Transverse colon (tissue), 4 donors: Measurements from ENCODE around the gene CNTN5. TPM values are rescaled to one million over a fixed set of nuclear protein-coding genes. Genes with fewer than 3 reads are reported as not detected.

Experiments
- DNase-seq: peaks from one replicate; pipeline ENCODE4 v3.0.0-alpha.2; 2019
- H3K27ac ChIP-seq, 4 donors: fragments of 200-600 bp; sonication (generic); 2 replicates each; pipeline ENCODE4 v1.5.1; 2016 to 2018; ENCODE audit warnings: inconsistent platforms in 4 of 4
- H3K27me3 ChIP-seq: fragments of 200-600 bp; sonication (generic); 2 replicates; pipeline ENCODE4 v1.5.1; 2017; ENCODE audit warnings: inconsistent platforms
- H3K36me3 ChIP-seq, 4 donors: fragments of 200-600 bp; sonication (generic); 2 replicates each; pipeline ENCODE4 v1.5.1; 2017 to 2019; ENCODE audit warnings: inconsistent platforms in 4 of 4
- H3K4me1 ChIP-seq, 4 donors: fragments of 200-600 bp; sonication (generic); 2 replicates each; pipeline ENCODE4 v1.5.1; 2017 to 2020; ENCODE audit warnings: inconsistent platforms in 4 of 4
- H3K4me3 ChIP-seq, 4 donors: fragments of 200-600 bp; sonication (generic); 1 replicate in 1 of 4; 2 replicates in 3 of 4; pipeline versions ENCODE4 v1.5.1 to v1.6.1; 2017 to 2019; ENCODE audit warnings: inconsistent platforms in 4 of 4
- H3K9me3 ChIP-seq, 2 donors: fragments of 200-600 bp; sonication (generic); 2 replicates each; pipeline ENCODE4 v1.5.1; 2017 to 2019; ENCODE audit warnings: inconsistent platforms in 2 of 2
- CTCF ChIP-seq, 5 experiments: fragments of 200-600 bp in 3 of 5; fragments of 450-650 bp in 2 of 5; sonication (generic) in 3 of 5; IDR thresholded peaks; 1 replicate in 2 of 5; 2 replicates in 3 of 5; pipeline ENCODE4 v1.5.1; 2016 to 2017; ENCODE audit warnings: antibody characterized with exemption in 5 of 5, inconsistent platforms in 3 of 5, mild to moderate bottlenecking in 2 of 5, moderate library complexity in 1 of 5
- EP300 ChIP-seq: sonication (generic); formaldehyde crosslinking; IDR thresholded peaks from one replicate; pipeline ENCODE4 v1.6.1; 2017; ENCODE audit warnings: antibody characterized with exemption, low read depth
- POLR2A ChIP-seq: fragments of 450-650 bp; IDR thresholded peaks from one replicate; pipeline ENCODE4 v1.6.1; 2016; ENCODE audit warnings: antibody characterized with exemption, mild to moderate bottlenecking, moderate library complexity
- POLR2AphosphoS5 ChIP-seq, 3 donors: sonication (generic); formaldehyde crosslinking; IDR thresholded peaks; one replicate each; pipeline ENCODE4 v1.6.1; 2016; ENCODE audit warnings: antibody characterized with exemption in 3 of 3
- WGBS, 2 donors: methylation state at CpG; one replicate each; pipeline ENCODE4 v1.1.5; 2018; ENCODE audit warnings: low coverage in 1 of 2; 5-methylcytosine and 5-hydroxymethylcytosine counted together
- in situ Hi-C, 4 donors: fragments of 200-750 bp; cut with MboI; loops; one replicate each; pipeline versions ENCODE4 v1.15.0 to v1.15.1; 2017; ENCODE audit warnings: low sequenced_read_pairs in 3 of 4, low pct_ligation_motif_present in 1 of 4, low pct_unique_long_range_greater_than_20kb in 1 of 4
- intact Hi-C: fragments of 100-400 bp; cut with DNase I; formaldehyde crosslinking; loops from one replicate; pipeline ENCODE4 v1.15.1; 2023; ENCODE audit warnings: low total_unique reads
- total RNA-seq, 4 donors: library from RNA; depleted of rRNA; stranded (reverse); fragments of >200 nt; gene quantifications; one replicate each; pipeline ENCODE4 v1.1.0, GENCODE V29; 2016

CNTN5 gene
- under 1 TPM in 1 of 4 donors, not detected in 3; 0.14 TPM for total RNA-seq

GRCh38 chr11:99020352-99021225, at the start of gene CNTN5:
CNTN5 (plus strand) TSS chr11:99020949.
- 0 to 9% methylated on average over 2 to 52 of the region's 57 CpGs for WGBS, 2 donors
- H3K27me3 ChIP-seq: peaks cover 45% of the 10 kb centered on the region
- TF ChIP-seq CTCF (IDR thresholded peaks at IDR 0.05) (no peak), POLR2A (no peak), POLR2AphosphoS5 (IDR thresholded peaks at IDR 0.05) (no peak), EP300 (no peak)
- DNase-seq: peak; percentile 13
- peaks cover 0 to 8% (median 1%) of the 10 kb centered on the region in 4 donors for H3K4me1 ChIP-seq
- H3K9me3 ChIP-seq: no peaks in the 10 kb centered on the region
- H3K36me3 ChIP-seq: no peaks in the 10 kb centered on the region
- intact Hi-C loops (no loop called here), in situ Hi-C loops (no loop called here)
- H3K4me3 ChIP-seq: peak within 1 kb of the TSS in 1 of 4 donors; percentile 25
- no peak within 1 kb of the TSS for H3K27ac ChIP-seq

- peaks cover 7 to 18% of the 10 kb centered on the region in 2 donors for H3K9me3 ChIP-seq
- H3K4me1 ChIP-seq: no peaks in the 10 kb centered on the region
- DNase-seq: no peak
- intact Hi-C loops: no loop called here
- WGBS, 2 donors: 20 to 51% methylated on average over 1 to 2 of the region's 2 CpGs
- no peak overlapping the region for H3K4me3 ChIP-seq
- TF ChIP-seq CTCF (IDR thresholded peaks at IDR 0.05) (no peak), POLR2AphosphoS5 (IDR thresholded peaks at IDR 0.05) (no peak), POLR2A (no peak), EP300 (no peak)
- H3K27me3 ChIP-seq: no peaks in the 10 kb centered on the region
- no peaks in the 10 kb centered on the region for H3K36me3 ChIP-seq
- H3K27ac ChIP-seq: no peak overlapping the region
- in situ Hi-C loops: no loop called here
Measured at GRCh38 chr11:98979205-98979604, 41.5 kb upstream of the CNTN5 start.

GRCh38 chr11:99015634-99016454, 4.9 kb upstream of the CNTN5 start:
- in situ Hi-C loops: no loop called here
- Histone ChIP-seq H3K4me1 (peaks cover 0 to 8% (median under 1%) of the 10 kb centered on the region in 4 donors), H3K36me3 (no peaks in the 10 kb centered on the region), H3K27ac (no peak overlapping the region), H3K4me3 (no peak overlapping the region), H3K27me3 (peaks cover 27% of the 10 kb centered on the region), H3K9me3 (no peaks in the 10 kb centered on the region)
- whole genome bisulfite sequencing, 2 donors: 11 to 13% methylated on average over 3 of the region's 3 CpGs
- TF ChIP-seq POLR2A: no peak
- no peak for TF ChIP-seq POLR2AphosphoS5 (IDR thresholded peaks at IDR 0.05)
- no peak for TF ChIP-seq EP300
- peak; percentile 60 to 89 (median 78) for TF ChIP-seq CTCF (IDR thresholded peaks at IDR 0.05)
- no peak for DNase-seq
- intact Hi-C loops: no loop called here

GRCh38 chr11:99019696-99020095, 1.1 kb upstream of the CNTN5 start:
- Histone ChIP-seq H3K27ac (no peak overlapping the region), H3K36me3 (no peaks in the 10 kb centered on the region), H3K4me1 (peaks cover 0 to 8% (median 1%) of the 10 kb centered on the region in 4 donors), H3K9me3 (no peaks in the 10 kb centered on the region), H3K4me3 (no peak overlapping the region), H3K27me3 (peaks cover 45% of the 10 kb centered on the region)
- in situ Hi-C loops (no loop called here), intact Hi-C loops (no loop called here)
- no peak for DNase-seq
- no peak for TF ChIP-seq POLR2AphosphoS5 (IDR thresholded peaks at IDR 0.05)
- no peak for TF ChIP-seq CTCF (IDR thresholded peaks at IDR 0.05)
- no peak for TF ChIP-seq EP300
- no peak for TF ChIP-seq POLR2A
- 45 to 60% methylated on average over 4 to 8 of the region's 8 CpGs for WGBS, 2 donors
